ENCODE data around the gene KCNQ4. TPM values are rescaled to one million over a fixed set of nuclear protein-coding genes. Genes with fewer than 3 reads are reported as not detected.

Gene KCNQ4
- total and polyA plus RNA-seq, 10 of the 15 experiments (the other 5 are each of a cell fraction or from before 2014, with no cell fraction given), result 0.04 to 0.18 (median 0.08) TPM; not detected in 2

- TF ChIP-seq ZBTB4 (CRISPR knock-in tag; IDR thresholded peaks at IDR 0.05) (no peak), E4F1 (IDR thresholded peaks at IDR 0.05; ENCODE audit: borderline replicate concordance, partially characterized antibody) (no peak), BHLHE40 (IDR thresholded peaks at IDR 0.05; ENCODE audit: borderline replicate concordance in 1 of 2, low read depth in 2 of 2, low read length in 1 of 2) (no peak), CBX3 (IDR thresholded peaks at IDR 0.05; ENCODE audit: borderline replicate concordance, low read depth) (no peak), SREBF2 (IDR thresholded peaks at IDR 0.05; ENCODE audit: low read length) (no peak), CHD4 (IDR thresholded peaks at IDR 0.05) (no peak), IRF4 (IDR thresholded peaks at IDR 0.05; ENCODE audit: low read depth, low read length) (no peak), ASH2L (IDR thresholded peaks at IDR 0.05; ENCODE audit: borderline replicate concordance, low read depth) (no peak), TARDBP (IDR thresholded peaks at IDR 0.05; ENCODE audit: borderline replicate concordance) (no peak), EP300 (IDR thresholded peaks at IDR 0.05; ENCODE audit: borderline replicate concordance in 1 of 2, control insufficient read depth in 1 of 2, low read depth in 2 of 2, low read length in 2 of 2) (no peak), ZNF274 (IDR thresholded peaks at IDR 0.05; ENCODE audit: insufficient read depth, insufficient read length) (no peak), PML (IDR thresholded peaks at IDR 0.05; ENCODE audit: low read length) (no peak), NBN (IDR thresholded peaks at IDR 0.05) (no peak)
- TF ChIP-seq, protein P1, sequence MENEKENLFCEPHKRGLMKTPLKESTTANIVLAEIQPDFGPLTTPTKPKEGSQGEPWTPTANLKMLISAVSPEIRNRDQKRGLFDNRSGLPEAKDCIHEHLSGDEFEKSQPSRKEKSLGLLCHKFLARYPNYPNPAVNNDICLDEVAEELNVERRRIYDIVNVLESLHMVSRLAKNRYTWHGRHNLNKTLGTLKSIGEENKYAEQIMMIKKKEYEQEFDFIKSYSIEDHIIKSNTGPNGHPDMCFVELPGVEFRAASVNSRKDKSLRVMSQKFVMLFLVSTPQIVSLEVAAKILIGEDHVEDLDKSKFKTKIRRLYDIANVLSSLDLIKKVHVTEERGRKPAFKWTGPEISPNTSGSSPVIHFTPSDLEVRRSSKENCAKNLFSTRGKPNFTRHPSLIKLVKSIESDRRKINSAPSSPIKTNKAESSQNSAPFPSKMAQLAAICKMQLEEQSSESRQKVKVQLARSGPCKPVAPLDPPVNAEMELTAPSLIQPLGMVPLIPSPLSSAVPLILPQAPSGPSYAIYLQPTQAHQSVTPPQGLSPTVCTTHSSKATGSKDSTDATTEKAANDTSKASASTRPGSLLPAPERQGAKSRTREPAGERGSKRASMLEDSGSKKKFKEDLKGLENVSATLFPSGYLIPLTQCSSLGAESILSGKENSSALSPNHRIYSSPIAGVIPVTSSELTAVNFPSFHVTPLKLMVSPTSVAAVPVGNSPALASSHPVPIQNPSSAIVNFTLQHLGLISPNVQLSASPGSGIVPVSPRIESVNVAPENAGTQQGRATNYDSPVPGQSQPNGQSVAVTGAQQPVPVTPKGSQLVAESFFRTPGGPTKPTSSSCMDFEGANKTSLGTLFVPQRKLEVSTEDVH (IDR thresholded peaks at IDR 0.05; ENCODE audit: low read depth, partially characterized antibody), result no peak
- Histone ChIP-seq H3K4me1 (ENCODE audit: control insufficient read depth, insufficient read depth, low read length) (peaks cover 7% of the 10 kb centered on the region; the same call in 1 of the 2 replicates), H3K4me2 (ENCODE audit: control insufficient read depth, insufficient read depth) (no peak overlapping the region), H3K27ac (ENCODE audit: control insufficient read depth, insufficient read depth) (no peak overlapping the region), H3K9me3 (replicated peaks; ENCODE audit: control insufficient read depth, insufficient read depth, low read length) (no peaks in the 10 kb centered on the region; the same call in 2 of the 3 replicates), H2AFZ (ENCODE audit: control insufficient read depth, low read depth, low read length) (no peak overlapping the region), H3K36me3 (ENCODE audit: control insufficient read depth in 2 of 2, insufficient read depth in 2 of 2, low read length in 1 of 2) (no peaks in the 10 kb centered on the region), H4K20me1 (ENCODE audit: control insufficient read depth, insufficient read depth) (no peaks in the 10 kb centered on the region), H3K79me2 (ENCODE audit: control insufficient read depth, insufficient read depth, low read length) (no peaks in the 10 kb centered on the region), H3K27me3 (replicated peaks in 1 of 2; ENCODE audit: control insufficient read depth in 2 of 2, insufficient read depth in 2 of 2, low read length in 1 of 2) (no peaks in the 10 kb centered on the region), H3K4me3 (no peak overlapping the region), H3K9ac (ENCODE audit: control insufficient read depth, insufficient read depth, low read length) (no peak overlapping the region)
- ATAC-seq (no peak), FAIRE-seq (no peak), DNase-seq (ENCODE audit: low read depth, low spot score) (no peak)
- 98% methylated on average over 3 of the region's 3 CpGs for WGBS (ENCODE audit: insufficient coverage, insufficient replicate concordance, low lambda C conversion rate, missing lambda C conversion rate)
- in situ Hi-C loops (cut with MboI) (no loop called here), intact Hi-C loops (cut with micrococcal nuclease; ENCODE audit: unreplicated experiment) (no loop called here)
- ChIA-PET RAD21 (ENCODE audit: unreplicated experiment) (no interaction called here), CTCF (interaction anchor here (1.6 to 11.6 kb wide), 2 partner anchors 69 to 110 kb away, joined by 7 to 254 read pairs; no protein-coding TSS in a partner anchor), POLR2A (no interaction called here), SMC1A (ENCODE audit: uncharacterized antibody, unreplicated experiment) (interaction anchor here (1.1 to 2.5 kb wide), 2 partner anchors 69 to 109 kb away, joined by 3 to 15 read pairs; no protein-coding TSS in a partner anchor)
- no TSS peak for BruUV-seq (replicated peaks)
Measured at GRCh38 chr1:40842691-40843090, 59.1 kb downstream of the KCNQ4 start.

Data from GM12878 (cell line).